Upper lobe of left lung (tissue), 6 donors: ENCODE results near the gene TMEM258. TPM values are rescaled to one million over a fixed set of nuclear protein-coding genes. Genes with fewer than 3 reads are reported as not detected.

ENCODE experiments used
- ATAC-seq, 2 donors: fragments of 200-7000 bp; cut with Tn5 transposase; one replicate each; pipeline ENCODE4 v1.9.1; 2022; ENCODE audit warnings: mild to moderate bottlenecking in 2 of 2, moderate library complexity in 2 of 2; ENCODE audit not compliant: low FRiP score in 2 of 2
- DNase-seq, 2 donors: peaks; one replicate each; pipeline ENCODE4 v3.0.0-alpha.2; 2019 to 2020
- H3K27ac ChIP-seq, 4 donors: fragments of 200-600 bp; sonication (generic); one replicate each; pipeline ENCODE4 v1.5.1; 2016 to 2019
- H3K27me3 ChIP-seq, 4 donors: fragments of 200-600 bp; sonication (generic); one replicate each; pipeline ENCODE4 v1.5.1; 2017 to 2019
- H3K36me3 ChIP-seq, 4 donors: fragments of 200-600 bp; sonication (generic); one replicate each; pipeline ENCODE4 v1.5.1; 2016 to 2019
- H3K4me1 ChIP-seq, 4 donors: fragments of 200-600 bp; sonication (generic); one replicate each; pipeline ENCODE4 v1.5.1; 2018 to 2019
- H3K4me3 ChIP-seq, 4 donors: fragments of 200-600 bp; sonication (generic); one replicate each; pipeline ENCODE4 v1.5.1; 2017 to 2019; ENCODE audit warnings: mild to moderate bottlenecking in 2 of 4, moderate library complexity in 1 of 4
- H3K9me3 ChIP-seq, 4 donors: fragments of 200-600 bp; sonication (generic); one replicate each; pipeline ENCODE4 v1.5.1; 2018 to 2019
- EP300 ChIP-seq, 4 donors: sonication (generic); formaldehyde crosslinking; IDR thresholded peaks; one replicate each; pipeline ENCODE4 v1.5.1; 2017; ENCODE audit warnings: antibody characterized with exemption in 4 of 4, control low read depth in 2 of 4
- POLR2A ChIP-seq, 4 donors: fragments of 450-650 bp; IDR thresholded peaks; one replicate each; pipeline ENCODE4 v1.5.1; 2016 to 2017; ENCODE audit warnings: antibody characterized with exemption in 4 of 4, mild to moderate bottlenecking in 2 of 4
- POLR2AphosphoS5 ChIP-seq, 2 donors: sonication (generic); formaldehyde crosslinking; IDR thresholded peaks; one replicate each; pipeline ENCODE4 v1.5.1; 2017; ENCODE audit warnings: antibody characterized with exemption in 2 of 2
- WGBS, 2 donors: methylation state at CpG; one replicate each; pipeline ENCODE4 v1.1.5; 2017 to 2018; 5-methylcytosine and 5-hydroxymethylcytosine counted together
- total RNA-seq, 6 donors: library from RNA; depleted of rRNA in 4 of 6; stranded (reverse); fragments of >200 nt in 4 of 6; gene quantifications; one replicate each; pipeline versions ENCODE4 v1.1.0 to v1.2.1, GENCODE V29; 2016 to 2021
- TF ChIP-seq, protein P1 (sequence below), 6 experiments: fragments of 450-650 bp in 4 of 6; fragments of 200-600 bp in 2 of 6; sonication (generic) in 2 of 6; IDR thresholded peaks; one replicate each; pipeline ENCODE4 v1.5.1; 2016 to 2019; ENCODE audit warnings: antibody characterized with exemption in 6 of 6
- donor health status: DM: no; HTN: no; CAD: no; lungs with moderate emphysema.
- donor health status: DM: no; HTN: yes; CAD: no; lungs with severe emphysema.

TMEM258 gene
- total RNA-seq, 6 donors from 2014 or later: 8.4 to 106 (median 34.9) TPM

DNA sequence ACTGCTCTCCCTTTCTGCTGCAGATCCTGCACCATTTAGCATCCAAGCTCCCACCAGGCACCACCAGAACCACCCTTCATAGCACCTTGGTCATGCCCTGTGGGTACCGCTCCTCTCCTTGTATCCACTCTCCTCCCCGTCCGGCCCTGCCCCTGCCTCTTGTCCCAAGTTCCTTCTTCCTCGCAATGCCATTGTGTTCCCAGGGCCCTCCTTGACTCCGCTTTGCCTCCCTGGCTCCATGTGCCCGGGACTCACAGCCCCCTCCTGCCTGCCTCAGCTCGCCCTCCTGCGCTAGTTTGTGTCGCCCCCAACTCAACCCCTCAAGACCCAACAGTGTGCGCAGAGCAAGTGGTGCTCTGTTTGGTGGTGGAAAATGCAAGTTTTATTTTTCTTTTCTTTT is 46.5 kb upstream of the TMEM258 start:
- Histone ChIP-seq H3K36me3 (peaks cover 0 to 44% (median 28%) of the 10 kb centered on the region in 4 donors), H3K4me1 (peaks cover 14 to 17% (median 17%) of the 10 kb centered on the region in 4 donors), H3K27me3 (no peaks in the 10 kb centered on the region), H3K27ac (no peak overlapping the region), H3K4me3 (no peak overlapping the region), H3K9me3 (no peaks in the 10 kb centered on the region)
- TF ChIP-seq EP300 (IDR thresholded peaks at IDR 0.05): no peak
- TF ChIP-seq, protein P1, sequence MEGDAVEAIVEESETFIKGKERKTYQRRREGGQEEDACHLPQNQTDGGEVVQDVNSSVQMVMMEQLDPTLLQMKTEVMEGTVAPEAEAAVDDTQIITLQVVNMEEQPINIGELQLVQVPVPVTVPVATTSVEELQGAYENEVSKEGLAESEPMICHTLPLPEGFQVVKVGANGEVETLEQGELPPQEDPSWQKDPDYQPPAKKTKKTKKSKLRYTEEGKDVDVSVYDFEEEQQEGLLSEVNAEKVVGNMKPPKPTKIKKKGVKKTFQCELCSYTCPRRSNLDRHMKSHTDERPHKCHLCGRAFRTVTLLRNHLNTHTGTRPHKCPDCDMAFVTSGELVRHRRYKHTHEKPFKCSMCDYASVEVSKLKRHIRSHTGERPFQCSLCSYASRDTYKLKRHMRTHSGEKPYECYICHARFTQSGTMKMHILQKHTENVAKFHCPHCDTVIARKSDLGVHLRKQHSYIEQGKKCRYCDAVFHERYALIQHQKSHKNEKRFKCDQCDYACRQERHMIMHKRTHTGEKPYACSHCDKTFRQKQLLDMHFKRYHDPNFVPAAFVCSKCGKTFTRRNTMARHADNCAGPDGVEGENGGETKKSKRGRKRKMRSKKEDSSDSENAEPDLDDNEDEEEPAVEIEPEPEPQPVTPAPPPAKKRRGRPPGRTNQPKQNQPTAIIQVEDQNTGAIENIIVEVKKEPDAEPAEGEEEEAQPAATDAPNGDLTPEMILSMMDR (IDR thresholded peaks at IDR 0.05): no peak
- TF ChIP-seq POLR2A (IDR thresholded peaks at IDR 0.05): no peak
- no peak for TF ChIP-seq POLR2AphosphoS5 (IDR thresholded peaks at IDR 0.05)
- WGBS, 2 donors: 89 to 93% methylated on average over 10 of the region's 10 CpGs
- DNase-seq: peak in 1 of 2 donors; percentile 43
- ATAC-seq: no peak

DNA sequence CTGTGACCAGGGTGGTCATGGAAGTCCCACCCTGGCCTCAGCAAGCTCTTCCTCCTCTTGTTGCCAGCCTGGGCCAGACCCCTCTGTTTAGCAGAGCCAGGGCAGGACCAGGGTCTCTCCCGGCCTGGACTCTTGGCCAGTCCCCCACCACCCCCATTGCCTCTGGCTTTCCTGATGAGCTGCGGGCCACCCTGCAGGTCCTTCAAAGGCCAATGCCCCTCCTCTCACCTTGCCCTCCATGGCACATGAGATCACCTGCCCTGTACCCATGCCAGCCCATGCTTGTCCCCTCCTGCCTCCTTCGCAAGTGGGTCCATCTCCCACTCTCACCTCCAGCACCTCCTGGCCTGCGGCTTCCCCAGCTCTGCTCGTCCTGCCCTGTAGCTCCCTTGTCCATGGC is 46.1 kb upstream of the TMEM258 start:
- TF ChIP-seq POLR2AphosphoS5 (IDR thresholded peaks at IDR 0.05) (no peak), EP300 (IDR thresholded peaks at IDR 0.05) (no peak), POLR2A (IDR thresholded peaks at IDR 0.05) (no peak)
- TF ChIP-seq, protein P1 (IDR thresholded peaks at IDR 0.05): no peak
- no peak overlapping the region for H3K27ac ChIP-seq
- H3K4me1 ChIP-seq: peaks cover 16 to 18% (median 17%) of the 10 kb centered on the region in 4 donors
- 95 to 98% methylated on average over 5 of the region's 5 CpGs for WGBS, 2 donors
- peaks cover 0 to 40% (median 28%) of the 10 kb centered on the region in 4 donors for H3K36me3 ChIP-seq
- H3K4me3 ChIP-seq: no peak overlapping the region
- no peak for ATAC-seq
- no peaks in the 10 kb centered on the region for H3K9me3 ChIP-seq
- peak in 1 of 2 donors; percentile 32 for DNase-seq
- H3K27me3 ChIP-seq: no peaks in the 10 kb centered on the region

DNA sequence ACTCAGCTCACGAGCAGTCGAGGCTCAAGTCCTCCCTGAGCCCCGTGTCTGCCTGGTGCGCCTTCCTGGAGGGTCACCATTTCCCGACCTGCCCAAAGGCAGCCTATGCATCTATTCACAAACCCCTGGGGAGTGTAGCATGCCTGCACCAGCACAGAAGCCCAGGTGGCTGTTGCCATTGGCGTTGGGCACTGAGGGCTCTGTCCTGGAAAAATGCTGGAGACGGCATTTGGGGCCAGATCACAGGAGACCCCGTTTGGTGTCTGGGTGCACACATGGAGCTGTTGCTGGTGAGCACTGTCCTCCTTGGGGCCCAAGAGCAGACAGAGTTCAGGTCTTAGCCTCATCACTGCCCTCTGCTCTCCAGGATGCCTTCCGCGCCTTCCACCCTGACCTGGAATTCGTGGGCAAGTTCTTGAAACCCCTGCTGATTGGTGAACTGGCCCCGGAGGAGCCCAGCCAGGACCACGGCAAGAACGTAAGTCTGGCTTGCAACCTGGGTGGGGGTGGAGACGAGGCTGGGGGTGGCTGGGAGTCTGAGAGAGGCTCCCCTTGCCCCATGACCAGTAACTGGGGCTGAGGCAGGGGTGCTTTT is 45.1 kb upstream of the TMEM258 start:
- H3K4me3 ChIP-seq: no peak overlapping the region
- no peaks in the 10 kb centered on the region for H3K27me3 ChIP-seq
- H3K36me3 ChIP-seq: peaks cover 0 to 30% (median 26%) of the 10 kb centered on the region in 4 donors
- peaks cover 16 to 18% (median 17%) of the 10 kb centered on the region in 4 donors for H3K4me1 ChIP-seq
- TF ChIP-seq EP300 (IDR thresholded peaks at IDR 0.05): no peak
- TF ChIP-seq, protein P1 (IDR thresholded peaks at IDR 0.05): no peak
- TF ChIP-seq POLR2AphosphoS5 (IDR thresholded peaks at IDR 0.05): no peak
- no peak for TF ChIP-seq POLR2A (IDR thresholded peaks at IDR 0.05)
- 93 to 96% methylated on average over 8 to 15 of the region's 15 CpGs for WGBS, 2 donors
- no peak overlapping the region for H3K27ac ChIP-seq
- DNase-seq (no peak), ATAC-seq (no peak)
- no peaks in the 10 kb centered on the region for H3K9me3 ChIP-seq

DNA sequence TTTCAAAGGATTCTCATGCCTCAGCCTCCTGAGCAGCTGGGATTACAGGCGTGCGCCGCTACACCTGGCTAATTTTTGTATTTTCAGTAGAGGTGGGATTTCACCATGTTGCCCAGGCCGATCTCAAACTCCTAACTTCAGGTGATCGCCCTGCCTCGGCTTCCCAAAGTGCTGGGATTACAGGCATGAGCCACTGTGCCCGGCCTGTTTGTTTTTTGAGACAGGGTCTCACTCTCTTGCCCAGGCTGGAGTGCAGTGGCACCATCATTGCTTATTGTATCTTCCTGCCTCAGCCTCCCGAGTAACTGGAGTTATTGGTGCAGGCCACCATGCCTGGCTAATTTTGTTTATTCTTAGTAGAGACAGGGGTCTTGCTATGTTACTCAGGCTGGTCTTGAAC is 43.8 kb upstream of the TMEM258 start:
- WGBS, 2 donors: 95 to 99% methylated on average over 8 of the region's 8 CpGs

More for the DNA sequence above, 43.8 kb upstream of the TMEM258 start:
- DNase-seq (no peak), ATAC-seq (no peak)
- H3K4me3 ChIP-seq: no peak overlapping the region
- TF ChIP-seq, protein P1 (IDR thresholded peaks at IDR 0.05): no peak
- no peak for TF ChIP-seq EP300 (IDR thresholded peaks at IDR 0.05)
- TF ChIP-seq POLR2A (IDR thresholded peaks at IDR 0.05): no peak
- TF ChIP-seq POLR2AphosphoS5 (IDR thresholded peaks at IDR 0.05): no peak
- no peaks in the 10 kb centered on the region for H3K9me3 ChIP-seq
- peaks cover 0 to 20% (median 16%) of the 10 kb centered on the region in 4 donors for H3K36me3 ChIP-seq
- H3K4me1 ChIP-seq: peaks cover 16 to 23% (median 19%) of the 10 kb centered on the region in 4 donors
- H3K27ac ChIP-seq: peak overlapping the region in 2 of 4 donors; percentile 21 to 81
- H3K27me3 ChIP-seq: no peaks in the 10 kb centered on the region
